Panc1 (cell line): ENCODE measurements around the gene OSBPL8. TPM values are rescaled to one million over a fixed set of nuclear protein-coding genes. Genes with fewer than 3 reads are reported as not detected.

Experiments
- ATAC-seq: fragments of 200-7000 bp; cut with Tn5 transposase; 2 replicates; pipeline ENCODE4 v1.9.1; 2020; ENCODE audit warnings: mild to moderate bottlenecking, moderate library complexity
- BruUV-seq: library from RNA; stranded (reverse); fragments of 400-500 nt; replicated peaks from 2 replicates; lab custom pipeline; 2021; lab: Mats Ljungman, UMichigan
- CTCF ChIA-PET: fragments of 300-600 bp; sonication (Branson Sonifier 250); formaldehyde crosslinking; loops from one replicate; lab custom pipeline; 2022; ENCODE audit warnings: antibody characterized with exemption; lab: Charles Lee
- POLR2A ChIA-PET: fragments of 300-600 bp; sonication (Branson Sonifier 250); formaldehyde crosslinking; loops from one replicate; lab custom pipeline; 2022; ENCODE audit warnings: antibody characterized with exemption; lab: Charles Lee
- DNase-seq: peaks from one replicate; pipeline ENCODE4 v3.0.0-alpha.2; 2010; ENCODE audit warnings: low read depth, low spot score
- H3K27ac ChIP-seq: 2 replicates; pipeline ENCODE4 v1.5.1; 2011; ENCODE audit warnings: mild to moderate bottlenecking, low read length, inconsistent platforms
- H3K27me3 ChIP-seq: fragments of 200-500 bp; sonication (Bioruptor generic); 2 replicates; pipeline ENCODE4 v1.6.0; 2014; ENCODE audit warnings: low read length, inconsistent platforms; ENCODE audit not compliant: control insufficient read depth, insufficient read depth
- H3K36me3 ChIP-seq: fragments of 200-500 bp; sonication (Bioruptor generic); 2 replicates; pipeline ENCODE4 v1.5.1; 2014; ENCODE audit warnings: inconsistent platforms, mild to moderate bottlenecking, low read length, moderate library complexity; ENCODE audit not compliant: control insufficient read depth, insufficient read depth
- H3K4me1 ChIP-seq: 2 replicates; pipeline ENCODE4 v1.5.1; 2011; ENCODE audit warnings: inconsistent platforms, mild to moderate bottlenecking, low read length, moderate library complexity; ENCODE audit not compliant: control insufficient read depth, insufficient read depth
- H3K4me3 ChIP-seq, 2 experiments: 2 replicates each; pipeline ENCODE4 v1.5.1; 2011 to 2012; ENCODE audit warnings: low read depth in 2 of 2, low read length in 2 of 2, mild to moderate bottlenecking in 2 of 2, inconsistent platforms in 1 of 2, moderate library complexity in 1 of 2
- H3K9me3 ChIP-seq: fragments of 200-500 bp; sonication (Bioruptor generic); 2 replicates; pipeline ENCODE4 v1.5.1; 2014; ENCODE audit warnings: low read depth, mild to moderate bottlenecking, inconsistent platforms, low read length, moderate library complexity; ENCODE audit not compliant: control insufficient read depth, insufficient read depth
- POLR2AphosphoS5 ChIP-seq: IDR thresholded peaks from 2 replicates; pipeline ENCODE4 v1.6.1; 2012; ENCODE audit warnings: mild to moderate bottlenecking, low read depth, low read length, moderate library complexity
- SIN3A ChIP-seq: IDR thresholded peaks from 2 replicates; pipeline ENCODE4 v1.6.1; 2012; ENCODE audit warnings: low read depth, mild to moderate bottlenecking, low read length, moderate library complexity, borderline replicate concordance; ENCODE audit not compliant: insufficient read depth
- TCF7L2 ChIP-seq: IDR thresholded peaks from 2 replicates; pipeline ENCODE4 v1.6.1; 2011; ENCODE audit warnings: mild to moderate bottlenecking, low read depth, low read length, inconsistent platforms
- in situ Hi-C: cut with HindIII; loops from 2 replicates; pipeline ENCODE4 v1.10.0; 2016; ENCODE audit warnings: low sequenced_read_pairs, low pct_unique_long_range_greater_than_20kb
- intact Hi-C: fragments of 100-400 bp; cut with micrococcal nuclease; formaldehyde crosslinking; loops from one replicate; pipeline ENCODE4 v1.10.0; 2022; ENCODE audit not compliant: unreplicated experiment
- total RNA-seq: library from RNA; stranded (reverse); gene quantifications from one replicate; pipeline ENCODE4 v1.2.1, GENCODE V29; 2021; ENCODE audit not compliant: unreplicated experiment
- TF ChIP-seq, protein P1 (sequence below): fragments of 450-650 bp; IDR thresholded peaks from 2 replicates; pipeline ENCODE4 v1.5.1; 2017; ENCODE audit warnings: mild to moderate bottlenecking
- TF ChIP-seq, protein P2 (sequence below), 2 experiments: IDR thresholded peaks; 2 replicates each; pipeline ENCODE4 v1.6.1; 2011 to 2012; ENCODE audit warnings: low read depth in 2 of 2, control low read depth in 1 of 2, low read length in 1 of 2, mild to moderate bottlenecking in 1 of 2, moderate library complexity in 1 of 2; ENCODE audit not compliant: insufficient read depth in 1 of 2

OSBPL8 gene
- total RNA-seq, 1 experiment from 2014 or later = 76.9 TPM

DNA sequence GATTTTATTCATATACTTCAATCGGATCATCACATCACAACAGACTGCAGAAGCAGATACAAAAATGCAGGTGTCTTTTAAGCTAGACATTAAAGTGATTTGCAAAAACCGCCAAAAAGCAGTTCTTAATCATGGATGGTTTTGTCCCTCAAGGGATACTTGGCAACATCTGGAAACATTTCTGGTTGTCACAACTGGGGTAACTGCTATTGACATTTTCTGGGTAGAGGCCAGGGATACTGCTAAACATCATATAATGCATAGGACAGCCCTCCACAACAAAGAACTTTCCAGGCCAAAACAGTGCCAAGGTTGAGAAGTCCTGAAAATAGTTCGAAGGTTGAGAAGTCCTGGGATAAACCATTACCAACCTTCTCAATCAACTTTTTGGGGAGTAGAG, 109.6 kb downstream of the OSBPL8 start:
- Histone ChIP-seq H3K36me3 (no peaks in the 10 kb centered on the region), H3K27ac (no peak overlapping the region), H3K27me3 (no peaks in the 10 kb centered on the region), H3K9me3 (no peaks in the 10 kb centered on the region), H3K4me1 (no peaks in the 10 kb centered on the region; the same call in 1 of the 2 replicates), H3K4me3 (no peak overlapping the region)
- POLR2A ChIA-PET = no interaction called here
- no peak for DNase-seq
- no peak for ATAC-seq
- in situ Hi-C loops = no loop called here
- no peak for TF ChIP-seq TCF7L2
- no peak for TF ChIP-seq SIN3A
- TF ChIP-seq, protein P1, sequence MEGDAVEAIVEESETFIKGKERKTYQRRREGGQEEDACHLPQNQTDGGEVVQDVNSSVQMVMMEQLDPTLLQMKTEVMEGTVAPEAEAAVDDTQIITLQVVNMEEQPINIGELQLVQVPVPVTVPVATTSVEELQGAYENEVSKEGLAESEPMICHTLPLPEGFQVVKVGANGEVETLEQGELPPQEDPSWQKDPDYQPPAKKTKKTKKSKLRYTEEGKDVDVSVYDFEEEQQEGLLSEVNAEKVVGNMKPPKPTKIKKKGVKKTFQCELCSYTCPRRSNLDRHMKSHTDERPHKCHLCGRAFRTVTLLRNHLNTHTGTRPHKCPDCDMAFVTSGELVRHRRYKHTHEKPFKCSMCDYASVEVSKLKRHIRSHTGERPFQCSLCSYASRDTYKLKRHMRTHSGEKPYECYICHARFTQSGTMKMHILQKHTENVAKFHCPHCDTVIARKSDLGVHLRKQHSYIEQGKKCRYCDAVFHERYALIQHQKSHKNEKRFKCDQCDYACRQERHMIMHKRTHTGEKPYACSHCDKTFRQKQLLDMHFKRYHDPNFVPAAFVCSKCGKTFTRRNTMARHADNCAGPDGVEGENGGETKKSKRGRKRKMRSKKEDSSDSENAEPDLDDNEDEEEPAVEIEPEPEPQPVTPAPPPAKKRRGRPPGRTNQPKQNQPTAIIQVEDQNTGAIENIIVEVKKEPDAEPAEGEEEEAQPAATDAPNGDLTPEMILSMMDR = no peak
- TF ChIP-seq, protein P2, sequence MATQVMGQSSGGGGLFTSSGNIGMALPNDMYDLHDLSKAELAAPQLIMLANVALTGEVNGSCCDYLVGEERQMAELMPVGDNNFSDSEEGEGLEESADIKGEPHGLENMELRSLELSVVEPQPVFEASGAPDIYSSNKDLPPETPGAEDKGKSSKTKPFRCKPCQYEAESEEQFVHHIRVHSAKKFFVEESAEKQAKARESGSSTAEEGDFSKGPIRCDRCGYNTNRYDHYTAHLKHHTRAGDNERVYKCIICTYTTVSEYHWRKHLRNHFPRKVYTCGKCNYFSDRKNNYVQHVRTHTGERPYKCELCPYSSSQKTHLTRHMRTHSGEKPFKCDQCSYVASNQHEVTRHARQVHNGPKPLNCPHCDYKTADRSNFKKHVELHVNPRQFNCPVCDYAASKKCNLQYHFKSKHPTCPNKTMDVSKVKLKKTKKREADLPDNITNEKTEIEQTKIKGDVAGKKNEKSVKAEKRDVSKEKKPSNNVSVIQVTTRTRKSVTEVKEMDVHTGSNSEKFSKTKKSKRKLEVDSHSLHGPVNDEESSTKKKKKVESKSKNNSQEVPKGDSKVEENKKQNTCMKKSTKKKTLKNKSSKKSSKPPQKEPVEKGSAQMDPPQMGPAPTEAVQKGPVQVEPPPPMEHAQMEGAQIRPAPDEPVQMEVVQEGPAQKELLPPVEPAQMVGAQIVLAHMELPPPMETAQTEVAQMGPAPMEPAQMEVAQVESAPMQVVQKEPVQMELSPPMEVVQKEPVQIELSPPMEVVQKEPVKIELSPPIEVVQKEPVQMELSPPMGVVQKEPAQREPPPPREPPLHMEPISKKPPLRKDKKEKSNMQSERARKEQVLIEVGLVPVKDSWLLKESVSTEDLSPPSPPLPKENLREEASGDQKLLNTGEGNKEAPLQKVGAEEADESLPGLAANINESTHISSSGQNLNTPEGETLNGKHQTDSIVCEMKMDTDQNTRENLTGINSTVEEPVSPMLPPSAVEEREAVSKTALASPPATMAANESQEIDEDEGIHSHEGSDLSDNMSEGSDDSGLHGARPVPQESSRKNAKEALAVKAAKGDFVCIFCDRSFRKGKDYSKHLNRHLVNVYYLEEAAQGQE (IDR thresholded peaks at IDR 0.05; ENCODE audit: insufficient read depth in 1 of 2, low read depth in 2 of 2, low read length in 1 of 2) = no peak
- no peak for TF ChIP-seq POLR2AphosphoS5
- BruUV-seq = no TSS peak
- CTCF ChIA-PET = no interaction called here
- intact Hi-C loops = loop anchor here (10.0 kb wide), 1 partner anchor 365 kb away; the partner anchor contains the start of gene NAP1L1

DNA sequence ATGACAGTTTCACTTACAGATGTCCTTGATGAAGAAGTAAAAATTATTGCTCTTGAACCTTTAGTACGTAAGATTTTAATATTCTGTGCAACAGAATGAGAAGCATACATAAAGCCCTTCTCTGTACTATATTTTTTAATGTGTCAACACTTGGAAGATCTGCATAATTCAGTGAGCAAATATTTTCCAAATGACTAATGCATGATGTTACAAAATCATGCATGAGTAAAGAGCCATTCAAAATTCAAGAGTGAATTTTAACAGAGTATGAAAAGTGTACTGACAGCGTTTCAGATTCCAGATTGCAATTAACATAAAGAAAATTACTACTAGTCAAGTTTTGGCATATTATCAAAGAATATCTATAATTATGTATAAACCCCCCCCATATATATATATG, 110.0 kb downstream of the OSBPL8 start:
- no peak overlapping the region for H3K27ac ChIP-seq
- no peak for TF ChIP-seq TCF7L2
- no peak for TF ChIP-seq POLR2AphosphoS5
- TF ChIP-seq, protein P2 (IDR thresholded peaks at IDR 0.05; ENCODE audit: insufficient read depth in 1 of 2, low read depth in 2 of 2, low read length in 1 of 2) = no peak
- no peak for TF ChIP-seq SIN3A
- TF ChIP-seq, protein P1 = no peak
- no peaks in the 10 kb centered on the region; the same call in 1 of the 2 replicates for H3K4me1 ChIP-seq
- ATAC-seq (no peak; the same call in 1 of the 2 replicates), DNase-seq (no peak)
- intact Hi-C loops (no loop called here), in situ Hi-C loops (no loop called here)
- H3K9me3 ChIP-seq = no peaks in the 10 kb centered on the region
- no peak overlapping the region for H3K4me3 ChIP-seq
- BruUV-seq = no TSS peak
- H3K27me3 ChIP-seq = no peaks in the 10 kb centered on the region
- no peaks in the 10 kb centered on the region for H3K36me3 ChIP-seq
- CTCF ChIA-PET = no interaction called here
- POLR2A ChIA-PET = no interaction called here
